ENCODE data around the gene TEX28. TPM values are rescaled to one million over a fixed set of nuclear protein-coding genes. Genes with fewer than 3 reads are reported as not detected.

Gene TEX28
- total and polyA plus RNA-seq, 2 experiments from 2014 or later: not detected

DNA sequence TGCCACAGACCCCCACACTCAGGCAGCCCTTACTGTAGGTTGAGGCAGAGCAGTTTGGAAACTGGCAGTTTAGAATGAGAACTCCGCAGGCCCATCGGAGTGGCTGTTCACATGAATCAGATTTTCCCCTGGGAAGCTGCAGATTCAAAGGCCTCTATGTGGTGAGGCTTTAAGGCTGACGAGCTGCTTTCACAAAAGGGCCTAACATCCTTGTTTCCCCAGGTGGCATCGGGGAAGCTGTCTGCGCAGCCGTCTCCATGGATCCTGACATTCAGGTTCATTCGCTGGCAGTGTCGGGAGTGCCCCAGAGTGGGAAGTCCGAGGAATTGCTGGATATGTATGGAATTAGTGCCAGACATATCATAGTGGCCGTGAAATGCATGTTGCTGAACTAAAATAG lies 34.4 kb upstream of the TEX28 start:
- Mint-ChIP-seq H3K36me3 (ENCODE audit: low read depth) (no peaks in the 10 kb centered on the region), H3K4me1 (peaks cover 4% of the 10 kb centered on the region; the same call in 2 of the 3 replicates), H3K9me3 (no peaks in the 10 kb centered on the region; the same call in 1 of the 3 replicates), H3K27me3 (ENCODE audit: insufficient read depth, low read depth, poor library complexity) (peaks cover 2% of the 10 kb centered on the region), H3K27ac (no peak overlapping the region), H3K4me3 (no peak overlapping the region)
- Histone ChIP-seq H3F3A (replicated peaks; ENCODE audit: low read depth) (no peaks in the 10 kb centered on the region), H2AFZ (no peak overlapping the region), H3K4me3 (no peak overlapping the region), H3K4me2 (no peak overlapping the region), H3K27ac (ENCODE audit: low read depth) (no peak overlapping the region), H3K9me2 (ENCODE audit: insufficient read depth) (no peaks in the 10 kb centered on the region), H4K20me1 (replicated peaks; ENCODE audit: insufficient read depth) (no peaks in the 10 kb centered on the region), H3K4me1 (ENCODE audit: insufficient read depth) (no peaks in the 10 kb centered on the region), H3K27me3 (ENCODE audit: insufficient read depth) (no peaks in the 10 kb centered on the region), H3K79me2 (replicated peaks; ENCODE audit: insufficient read depth) (no peaks in the 10 kb centered on the region), H3K36me3 (ENCODE audit: insufficient read depth) (no peaks in the 10 kb centered on the region)
- ATAC-seq: peak; percentile 59
- no peak for TF ChIP-seq POLR2AphosphoS5 (IDR thresholded peaks at IDR 0.05; ENCODE audit: low read depth)
- TF ChIP-seq, protein P1, sequence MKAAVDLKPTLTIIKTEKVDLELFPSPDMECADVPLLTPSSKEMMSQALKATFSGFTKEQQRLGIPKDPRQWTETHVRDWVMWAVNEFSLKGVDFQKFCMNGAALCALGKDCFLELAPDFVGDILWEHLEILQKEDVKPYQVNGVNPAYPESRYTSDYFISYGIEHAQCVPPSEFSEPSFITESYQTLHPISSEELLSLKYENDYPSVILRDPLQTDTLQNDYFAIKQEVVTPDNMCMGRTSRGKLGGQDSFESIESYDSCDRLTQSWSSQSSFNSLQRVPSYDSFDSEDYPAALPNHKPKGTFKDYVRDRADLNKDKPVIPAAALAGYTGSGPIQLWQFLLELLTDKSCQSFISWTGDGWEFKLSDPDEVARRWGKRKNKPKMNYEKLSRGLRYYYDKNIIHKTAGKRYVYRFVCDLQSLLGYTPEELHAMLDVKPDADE (IDR thresholded peaks at IDR 0.05): no peak
- no peak for TF ChIP-seq STAT1 (IDR thresholded peaks at IDR 0.05; ENCODE audit: unreplicated experiment)
- TF ChIP-seq, protein P2, sequence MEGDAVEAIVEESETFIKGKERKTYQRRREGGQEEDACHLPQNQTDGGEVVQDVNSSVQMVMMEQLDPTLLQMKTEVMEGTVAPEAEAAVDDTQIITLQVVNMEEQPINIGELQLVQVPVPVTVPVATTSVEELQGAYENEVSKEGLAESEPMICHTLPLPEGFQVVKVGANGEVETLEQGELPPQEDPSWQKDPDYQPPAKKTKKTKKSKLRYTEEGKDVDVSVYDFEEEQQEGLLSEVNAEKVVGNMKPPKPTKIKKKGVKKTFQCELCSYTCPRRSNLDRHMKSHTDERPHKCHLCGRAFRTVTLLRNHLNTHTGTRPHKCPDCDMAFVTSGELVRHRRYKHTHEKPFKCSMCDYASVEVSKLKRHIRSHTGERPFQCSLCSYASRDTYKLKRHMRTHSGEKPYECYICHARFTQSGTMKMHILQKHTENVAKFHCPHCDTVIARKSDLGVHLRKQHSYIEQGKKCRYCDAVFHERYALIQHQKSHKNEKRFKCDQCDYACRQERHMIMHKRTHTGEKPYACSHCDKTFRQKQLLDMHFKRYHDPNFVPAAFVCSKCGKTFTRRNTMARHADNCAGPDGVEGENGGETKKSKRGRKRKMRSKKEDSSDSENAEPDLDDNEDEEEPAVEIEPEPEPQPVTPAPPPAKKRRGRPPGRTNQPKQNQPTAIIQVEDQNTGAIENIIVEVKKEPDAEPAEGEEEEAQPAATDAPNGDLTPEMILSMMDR (conservative IDR thresholded peaks at IDR 0.05; ENCODE audit: low read depth in 2 of 2): no peak
- TF ChIP-seq, protein P3, sequence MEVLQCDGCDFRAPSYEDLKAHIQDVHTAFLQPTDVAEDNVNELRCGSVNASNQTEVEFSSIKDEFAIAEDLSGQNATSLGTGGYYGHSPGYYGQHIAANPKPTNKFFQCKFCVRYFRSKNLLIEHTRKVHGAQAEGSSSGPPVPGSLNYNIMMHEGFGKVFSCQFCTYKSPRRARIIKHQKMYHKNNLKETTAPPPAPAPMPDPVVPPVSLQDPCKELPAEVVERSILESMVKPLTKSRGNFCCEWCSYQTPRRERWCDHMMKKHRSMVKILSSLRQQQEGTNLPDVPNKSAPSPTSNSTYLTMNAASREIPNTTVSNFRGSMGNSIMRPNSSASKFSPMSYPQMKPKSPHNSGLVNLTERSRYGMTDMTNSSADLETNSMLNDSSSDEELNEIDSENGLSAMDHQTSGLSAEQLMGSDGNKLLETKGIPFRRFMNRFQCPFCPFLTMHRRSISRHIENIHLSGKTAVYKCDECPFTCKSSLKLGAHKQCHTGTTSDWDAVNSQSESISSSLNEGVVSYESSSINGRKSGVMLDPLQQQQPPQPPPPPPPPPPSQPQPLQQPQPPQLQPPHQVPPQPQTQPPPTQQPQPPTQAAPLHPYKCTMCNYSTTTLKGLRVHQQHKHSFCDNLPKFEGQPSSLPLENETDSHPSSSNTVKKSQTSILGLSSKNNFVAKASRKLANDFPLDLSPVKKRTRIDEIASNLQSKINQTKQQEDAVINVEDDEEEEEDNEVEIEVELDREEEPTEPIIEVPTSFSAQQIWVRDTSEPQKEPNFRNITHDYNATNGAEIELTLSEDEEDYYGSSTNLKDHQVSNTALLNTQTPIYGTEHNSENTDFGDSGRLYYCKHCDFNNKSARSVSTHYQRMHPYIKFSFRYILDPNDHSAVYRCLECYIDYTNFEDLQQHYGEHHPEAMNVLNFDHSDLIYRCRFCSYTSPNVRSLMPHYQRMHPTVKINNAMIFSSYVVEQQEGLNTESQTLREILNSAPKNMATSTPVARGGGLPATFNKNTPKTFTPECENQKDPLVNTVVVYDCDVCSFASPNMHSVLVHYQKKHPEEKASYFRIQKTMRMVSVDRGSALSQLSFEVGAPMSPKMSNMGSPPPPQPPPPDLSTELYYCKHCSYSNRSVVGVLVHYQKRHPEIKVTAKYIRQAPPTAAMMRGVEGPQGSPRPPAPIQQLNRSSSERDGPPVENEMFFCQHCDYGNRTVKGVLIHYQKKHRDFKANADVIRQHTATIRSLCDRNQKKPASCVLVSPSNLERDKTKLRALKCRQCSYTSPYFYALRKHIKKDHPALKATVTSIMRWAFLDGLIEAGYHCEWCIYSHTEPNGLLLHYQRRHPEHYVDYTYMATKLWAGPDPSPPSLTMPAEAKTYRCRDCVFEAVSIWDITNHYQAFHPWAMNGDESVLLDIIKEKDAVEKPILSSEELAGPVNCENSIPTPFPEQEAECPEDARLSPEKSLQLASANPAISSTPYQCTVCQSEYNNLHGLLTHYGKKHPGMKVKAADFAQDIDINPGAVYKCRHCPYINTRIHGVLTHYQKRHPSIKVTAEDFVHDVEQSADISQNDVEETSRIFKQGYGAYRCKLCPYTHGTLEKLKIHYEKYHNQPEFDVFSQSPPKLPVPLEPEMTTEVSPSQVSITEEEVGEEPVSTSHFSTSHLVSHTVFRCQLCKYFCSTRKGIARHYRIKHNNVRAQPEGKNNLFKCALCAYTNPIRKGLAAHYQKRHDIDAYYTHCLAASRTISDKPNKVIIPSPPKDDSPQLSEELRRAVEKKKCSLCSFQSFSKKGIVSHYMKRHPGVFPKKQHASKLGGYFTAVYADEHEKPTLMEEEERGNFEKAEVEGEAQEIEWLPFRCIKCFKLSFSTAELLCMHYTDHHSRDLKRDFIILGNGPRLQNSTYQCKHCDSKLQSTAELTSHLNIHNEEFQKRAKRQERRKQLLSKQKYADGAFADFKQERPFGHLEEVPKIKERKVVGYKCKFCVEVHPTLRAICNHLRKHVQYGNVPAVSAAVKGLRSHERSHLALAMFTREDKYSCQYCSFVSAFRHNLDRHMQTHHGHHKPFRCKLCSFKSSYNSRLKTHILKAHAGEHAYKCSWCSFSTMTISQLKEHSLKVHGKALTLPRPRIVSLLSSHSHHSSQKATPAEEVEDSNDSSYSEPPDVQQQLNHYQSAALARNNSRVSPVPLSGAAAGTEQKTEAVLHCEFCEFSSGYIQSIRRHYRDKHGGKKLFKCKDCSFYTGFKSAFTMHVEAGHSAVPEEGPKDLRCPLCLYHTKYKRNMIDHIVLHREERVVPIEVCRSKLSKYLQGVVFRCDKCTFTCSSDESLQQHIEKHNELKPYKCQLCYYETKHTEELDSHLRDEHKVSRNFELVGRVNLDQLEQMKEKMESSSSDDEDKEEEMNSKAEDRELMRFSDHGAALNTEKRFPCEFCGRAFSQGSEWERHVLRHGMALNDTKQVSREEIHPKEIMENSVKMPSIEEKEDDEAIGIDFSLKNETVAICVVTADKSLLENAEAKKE (CRISPR knock-in tag; IDR thresholded peaks at IDR 0.05): no peak
- TF ChIP-seq NANOG (IDR thresholded peaks at IDR 0.05; ENCODE audit: borderline replicate concordance): no peak
- TF ChIP-seq ZNF114 (CRISPR knock-in tag; IDR thresholded peaks at IDR 0.05): no peak
- TF ChIP-seq, protein P4, sequence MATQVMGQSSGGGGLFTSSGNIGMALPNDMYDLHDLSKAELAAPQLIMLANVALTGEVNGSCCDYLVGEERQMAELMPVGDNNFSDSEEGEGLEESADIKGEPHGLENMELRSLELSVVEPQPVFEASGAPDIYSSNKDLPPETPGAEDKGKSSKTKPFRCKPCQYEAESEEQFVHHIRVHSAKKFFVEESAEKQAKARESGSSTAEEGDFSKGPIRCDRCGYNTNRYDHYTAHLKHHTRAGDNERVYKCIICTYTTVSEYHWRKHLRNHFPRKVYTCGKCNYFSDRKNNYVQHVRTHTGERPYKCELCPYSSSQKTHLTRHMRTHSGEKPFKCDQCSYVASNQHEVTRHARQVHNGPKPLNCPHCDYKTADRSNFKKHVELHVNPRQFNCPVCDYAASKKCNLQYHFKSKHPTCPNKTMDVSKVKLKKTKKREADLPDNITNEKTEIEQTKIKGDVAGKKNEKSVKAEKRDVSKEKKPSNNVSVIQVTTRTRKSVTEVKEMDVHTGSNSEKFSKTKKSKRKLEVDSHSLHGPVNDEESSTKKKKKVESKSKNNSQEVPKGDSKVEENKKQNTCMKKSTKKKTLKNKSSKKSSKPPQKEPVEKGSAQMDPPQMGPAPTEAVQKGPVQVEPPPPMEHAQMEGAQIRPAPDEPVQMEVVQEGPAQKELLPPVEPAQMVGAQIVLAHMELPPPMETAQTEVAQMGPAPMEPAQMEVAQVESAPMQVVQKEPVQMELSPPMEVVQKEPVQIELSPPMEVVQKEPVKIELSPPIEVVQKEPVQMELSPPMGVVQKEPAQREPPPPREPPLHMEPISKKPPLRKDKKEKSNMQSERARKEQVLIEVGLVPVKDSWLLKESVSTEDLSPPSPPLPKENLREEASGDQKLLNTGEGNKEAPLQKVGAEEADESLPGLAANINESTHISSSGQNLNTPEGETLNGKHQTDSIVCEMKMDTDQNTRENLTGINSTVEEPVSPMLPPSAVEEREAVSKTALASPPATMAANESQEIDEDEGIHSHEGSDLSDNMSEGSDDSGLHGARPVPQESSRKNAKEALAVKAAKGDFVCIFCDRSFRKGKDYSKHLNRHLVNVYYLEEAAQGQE (IDR thresholded peaks at IDR 0.05; ENCODE audit: unreplicated experiment): no peak
- TF ChIP-seq EZH2 (IDR thresholded peaks at IDR 0.05; ENCODE audit: low read depth, unreplicated experiment): no peak
- TF ChIP-seq EZH2phosphoT487 (IDR thresholded peaks at IDR 0.05; ENCODE audit: unreplicated experiment): no peak
- no peak for TF ChIP-seq ZNF331 (CRISPR knock-in tag; IDR thresholded peaks at IDR 0.05; ENCODE audit: low read depth)
- TF ChIP-seq CREB1 (CRISPR knock-in tag; IDR thresholded peaks at IDR 0.05; ENCODE audit: low read depth): no peak
- TF ChIP-seq JUNB (IDR thresholded peaks at IDR 0.05; ENCODE audit: unreplicated experiment): no peak
- no peak for DNase-seq (ENCODE audit: low spot score)
